NB4 (cell line): ENCODE results near the gene SRPRA.

Experiments used
- CTCF ChIP-seq: IDR thresholded peaks from one replicate; pipeline ENCODE4 v1.5.1; 2012; ENCODE audit warnings: low read depth, low read length
- POLR2A ChIP-seq: IDR thresholded peaks from 2 replicates; pipeline ENCODE4 v1.6.1; 2011; ENCODE audit warnings: mild to moderate bottlenecking; ENCODE audit not compliant: insufficient read length; ENCODE audit errors: extremely low read depth
- TF ChIP-seq, protein P1 (sequence below): IDR thresholded peaks from 2 replicates; pipeline ENCODE4 v1.6.1; 2011; ENCODE audit warnings: low read depth, low read length

GRCh38 chr11:126279191-126279590 is 10.5 kb upstream of the SRPRA start:
- no peak for TF ChIP-seq POLR2A
- TF ChIP-seq CTCF, result no peak
- TF ChIP-seq, protein P1, sequence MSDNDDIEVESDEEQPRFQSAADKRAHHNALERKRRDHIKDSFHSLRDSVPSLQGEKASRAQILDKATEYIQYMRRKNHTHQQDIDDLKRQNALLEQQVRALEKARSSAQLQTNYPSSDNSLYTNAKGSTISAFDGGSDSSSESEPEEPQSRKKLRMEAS, result no peak
